GM06990 (cell line): ENCODE data around the gene SVIP.

ENCODE experiments used
- DNase-seq: peaks from one replicate; pipeline ENCODE4 v3.0.0-alpha.2; 2011; ENCODE audit not compliant: insufficient read length; ENCODE audit errors: extremely low read depth
- H3K27me3 ChIP-seq: replicated peaks from 2 replicates; pipeline ENCODE4 v1.6.0; 2011; ENCODE audit warnings: low read length; ENCODE audit not compliant: control insufficient read depth, insufficient read depth
- H3K36me3 ChIP-seq: 2 replicates; pipeline ENCODE4 v1.5.1; 2011; ENCODE audit warnings: low read length; ENCODE audit not compliant: control insufficient read depth, insufficient read depth
- H3K4me3 ChIP-seq: replicated peaks from 2 replicates; pipeline ENCODE4 v1.5.1; 2011; ENCODE audit warnings: low read depth, mild to moderate bottlenecking, control low read depth, low read length
- CTCF ChIP-seq: IDR thresholded peaks from 2 replicates; pipeline ENCODE4 v1.5.1; 2011; ENCODE audit warnings: low read length, control low read depth, mild to moderate bottlenecking, inconsistent platforms; ENCODE audit not compliant: insufficient read depth, poor library complexity, severe bottlenecking

The SVIP gene

GRCh38 chr11:22828373-22828772 lies 1.2 kb downstream of the SVIP start:
- Histone ChIP-seq H3K27me3 (no peaks in the 10 kb centered on the region), H3K4me3 (peak overlapping the region; percentile 86), H3K36me3 (peaks cover 3% of the 10 kb centered on the region)
- TF ChIP-seq CTCF: no peak
- DNase-seq: no peak

GRCh38 chr11:22822203-22822602 lies 7.4 kb downstream of the SVIP start:
- H3K4me3 ChIP-seq: no peak overlapping the region
- no peak for DNase-seq
- no peaks in the 10 kb centered on the region for H3K27me3 ChIP-seq
- H3K36me3 ChIP-seq: peaks cover 3% of the 10 kb centered on the region
- no peak for TF ChIP-seq CTCF

- no peak overlapping the region for H3K4me3 ChIP-seq
- H3K36me3 ChIP-seq: no peaks in the 10 kb centered on the region
- no peak for DNase-seq
- no peaks in the 10 kb centered on the region for H3K27me3 ChIP-seq
- TF ChIP-seq CTCF: no peak
Measured at GRCh38 chr11:22809893-22810292, 19.7 kb downstream of the SVIP start.

GRCh38 chr11:22808571-22809197 lies 20.9 kb downstream of the SVIP start:
- no peak for DNase-seq
- Histone ChIP-seq H3K36me3 (no peaks in the 10 kb centered on the region), H3K4me3 (no peak overlapping the region), H3K27me3 (no peaks in the 10 kb centered on the region)
- TF ChIP-seq CTCF: no peak

- Histone ChIP-seq H3K27me3 (no peaks in the 10 kb centered on the region), H3K36me3 (no peaks in the 10 kb centered on the region), H3K4me3 (no peak overlapping the region)
- TF ChIP-seq CTCF: no peak
- peak; percentile 48 for DNase-seq
Measured at GRCh38 chr11:22807855-22808570, 21.6 kb downstream of the SVIP start.
